ENCODE data around the gene CTTN.

The CTTN gene

DNA sequence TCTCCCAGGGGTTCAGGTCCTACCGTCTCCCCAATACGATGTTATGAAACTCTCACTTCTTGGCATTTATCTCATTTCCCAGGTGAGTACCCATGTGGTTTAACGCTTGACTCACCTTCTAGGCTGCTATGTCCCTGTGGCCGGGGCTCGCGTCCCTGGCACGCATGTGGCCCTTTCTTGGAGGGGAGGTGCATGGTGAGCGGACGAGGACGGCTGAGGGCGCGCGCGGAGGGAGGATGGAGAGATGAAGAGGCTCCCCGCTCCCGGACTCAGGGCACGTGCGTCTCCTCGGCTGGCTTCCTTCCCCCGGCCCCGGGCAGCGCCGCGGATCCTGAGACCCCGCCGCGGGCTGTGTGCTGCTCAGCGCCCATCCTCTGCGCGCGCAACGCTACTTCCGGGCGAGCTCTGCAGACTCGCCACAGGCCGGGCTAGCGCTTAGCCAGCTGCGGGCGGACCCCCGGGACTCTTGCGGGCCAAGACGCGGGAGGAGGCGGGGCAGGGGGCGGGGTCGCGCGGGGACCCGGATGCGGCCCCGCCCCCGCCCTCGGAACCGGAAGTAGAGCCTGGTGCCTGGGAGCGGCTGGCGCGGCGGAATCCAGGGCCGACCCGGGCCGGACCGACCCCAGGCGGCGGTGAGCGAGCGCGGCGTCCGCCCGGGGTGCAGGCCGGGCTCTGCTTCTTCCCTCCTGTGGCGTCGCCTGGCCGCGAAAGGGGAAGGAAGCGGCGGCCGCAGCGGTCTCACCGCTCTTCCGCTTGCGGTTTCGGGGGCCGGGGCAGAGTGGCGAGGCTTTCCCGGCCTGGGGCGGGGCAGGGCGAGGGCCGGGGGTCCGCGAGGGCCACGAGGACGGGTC is at the start of gene CTTN:
CTTN (plus strand) TSS at position 547 of the 851 bp plus-strand sequence. CDS start 8,769 bp downstream, outside the sequence.
- Mint-ChIP-seq H3K4me1 (peaks cover 49% of the 10 kb centered on the region), H3K4me3 (peak within 1 kb of the TSS; percentile 79 to 87), H3K27ac (peak within 1 kb of the TSS; percentile 78 to 89), H3K27me3 (peaks cover 85% of the 10 kb centered on the region), H3K9me3 (no peaks in the 10 kb centered on the region)
- DNase-seq (peak; percentile 65 to 77), ATAC-seq (peak; percentile 80)

DNA sequence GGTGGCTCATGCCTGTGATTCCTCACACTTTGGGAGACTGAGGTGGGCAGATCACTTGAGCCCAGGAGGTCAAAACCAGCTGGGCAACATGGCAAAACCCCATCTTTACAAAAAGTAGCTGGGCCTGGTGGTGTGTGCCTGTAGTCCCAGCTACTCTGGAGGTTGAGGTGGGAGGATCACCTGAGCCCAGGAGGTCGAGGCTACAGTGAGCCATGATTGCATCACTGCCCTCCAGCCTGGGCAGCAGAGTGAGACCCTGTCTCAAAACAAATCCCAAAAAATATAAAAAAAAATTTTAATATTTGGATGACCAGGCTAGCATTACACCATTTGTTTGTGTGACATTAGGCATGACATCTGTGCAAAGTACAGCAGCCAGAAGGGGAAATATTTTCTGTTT is 49.7 kb upstream of the CTTN start:
- H3K27ac Mint-ChIP-seq, result no peak overlapping the region
- no peaks in the 10 kb centered on the region for H3K27me3 Mint-ChIP-seq
- DNase-seq, result no peak
- H3K9me3 Mint-ChIP-seq, result no peaks in the 10 kb centered on the region
- H3K4me1 Mint-ChIP-seq, result no peaks in the 10 kb centered on the region
- H3K4me3 Mint-ChIP-seq, result no peak overlapping the region
- ATAC-seq, result no peak

DNA sequence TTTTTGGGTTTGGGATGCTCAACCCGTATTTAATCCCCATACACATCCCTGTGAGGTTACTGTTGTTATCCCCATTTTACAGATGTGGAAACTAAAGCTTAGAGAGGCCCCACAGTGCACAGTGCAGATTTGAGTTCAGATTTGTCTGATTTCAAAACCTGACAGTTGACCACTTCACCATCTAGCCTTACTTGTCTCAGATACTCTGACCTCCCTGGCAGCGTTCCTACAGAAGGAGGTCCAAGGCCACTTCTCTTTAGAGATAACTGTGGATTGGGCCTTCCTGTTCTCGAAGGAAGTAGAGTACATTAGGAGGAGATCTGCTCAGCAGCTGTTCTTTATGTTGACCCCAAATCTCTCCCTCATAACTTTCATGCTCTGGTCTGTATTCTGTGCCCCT is 46.7 kb upstream of the CTTN start:
- no peaks in the 10 kb centered on the region for H3K4me1 Mint-ChIP-seq
- DNase-seq (no peak), ATAC-seq (no peak)
- no peak overlapping the region for H3K27ac Mint-ChIP-seq
- no peaks in the 10 kb centered on the region for H3K27me3 Mint-ChIP-seq
- H3K9me3 Mint-ChIP-seq, result no peaks in the 10 kb centered on the region
- H3K4me3 Mint-ChIP-seq, result no peak overlapping the region

DNA sequence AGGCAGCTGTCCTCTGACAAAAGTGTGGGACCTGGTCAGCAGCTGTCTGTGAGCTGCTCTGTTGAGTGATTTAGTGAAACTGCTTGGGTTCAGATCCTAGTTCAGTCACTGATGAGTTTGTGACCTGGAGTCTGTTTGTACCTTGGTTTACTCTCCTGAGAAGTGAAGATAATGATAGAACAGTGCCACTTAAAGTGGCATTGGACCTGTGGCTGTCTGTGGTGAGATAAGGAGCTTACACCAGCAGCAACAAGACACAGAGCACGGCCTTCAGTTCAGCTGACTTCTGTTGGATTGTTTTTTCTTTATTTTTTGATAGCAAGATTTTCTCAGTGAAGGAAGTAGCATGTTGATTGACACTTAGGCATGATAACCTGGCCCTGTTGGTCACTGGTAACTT is 46.2 kb upstream of the CTTN start:
- H3K4me1 Mint-ChIP-seq, result no peaks in the 10 kb centered on the region
- H3K9me3 Mint-ChIP-seq, result no peaks in the 10 kb centered on the region
- ATAC-seq (no peak), DNase-seq (no peak)
- H3K27ac Mint-ChIP-seq, result no peak overlapping the region
- H3K4me3 Mint-ChIP-seq, result no peak overlapping the region
- H3K27me3 Mint-ChIP-seq, result no peaks in the 10 kb centered on the region

DNA sequence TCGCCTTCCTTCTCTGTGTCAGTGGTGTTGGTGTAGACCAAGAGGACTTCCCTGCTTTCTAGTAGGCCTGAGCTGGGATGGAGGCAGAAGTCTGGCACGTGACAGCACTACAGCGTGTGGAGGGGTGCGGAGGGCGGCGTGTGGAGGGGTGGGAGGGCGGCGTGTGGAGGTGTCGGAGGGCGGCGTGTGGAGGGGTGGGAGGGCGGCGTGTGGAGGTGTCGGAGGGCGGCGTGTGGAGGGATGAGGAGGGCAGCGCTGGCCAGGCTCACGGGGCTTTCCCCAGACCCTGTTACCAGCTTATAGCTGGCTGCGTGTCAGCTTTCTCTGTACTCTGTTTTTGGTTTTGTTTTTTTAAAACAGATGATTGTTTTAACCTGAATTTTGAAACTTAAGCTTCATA is 45.7 kb upstream of the CTTN start:
- ATAC-seq (no peak), DNase-seq (no peak)
- Mint-ChIP-seq H3K9me3 (no peaks in the 10 kb centered on the region), H3K27me3 (no peaks in the 10 kb centered on the region), H3K4me1 (no peaks in the 10 kb centered on the region), H3K4me3 (no peak overlapping the region), H3K27ac (no peak overlapping the region)

DNA sequence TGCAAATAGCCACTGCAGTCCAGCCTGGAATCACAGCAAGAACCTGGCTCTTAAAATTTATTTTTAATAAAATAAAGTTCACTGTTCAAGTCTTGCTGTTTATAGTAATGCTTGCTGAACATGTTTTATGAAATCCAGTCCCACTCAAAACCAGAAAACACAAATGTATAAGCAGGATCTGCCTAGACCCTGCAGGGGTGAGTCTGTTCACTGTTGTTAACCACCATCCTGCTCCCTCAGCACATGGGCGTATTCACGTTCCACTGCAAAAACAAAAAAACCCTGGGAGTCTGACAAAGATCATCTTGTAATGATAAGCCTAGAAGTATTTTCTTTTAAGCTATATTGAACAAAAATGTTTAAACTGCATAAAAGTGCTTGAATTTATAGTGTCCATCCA is 45.0 kb upstream of the CTTN start:
- DNase-seq, result no peak
- Mint-ChIP-seq H3K27ac (no peak overlapping the region), H3K4me1 (no peaks in the 10 kb centered on the region), H3K4me3 (no peak overlapping the region), H3K9me3 (no peaks in the 10 kb centered on the region), H3K27me3 (no peaks in the 10 kb centered on the region)
- no peak for ATAC-seq

DNA sequence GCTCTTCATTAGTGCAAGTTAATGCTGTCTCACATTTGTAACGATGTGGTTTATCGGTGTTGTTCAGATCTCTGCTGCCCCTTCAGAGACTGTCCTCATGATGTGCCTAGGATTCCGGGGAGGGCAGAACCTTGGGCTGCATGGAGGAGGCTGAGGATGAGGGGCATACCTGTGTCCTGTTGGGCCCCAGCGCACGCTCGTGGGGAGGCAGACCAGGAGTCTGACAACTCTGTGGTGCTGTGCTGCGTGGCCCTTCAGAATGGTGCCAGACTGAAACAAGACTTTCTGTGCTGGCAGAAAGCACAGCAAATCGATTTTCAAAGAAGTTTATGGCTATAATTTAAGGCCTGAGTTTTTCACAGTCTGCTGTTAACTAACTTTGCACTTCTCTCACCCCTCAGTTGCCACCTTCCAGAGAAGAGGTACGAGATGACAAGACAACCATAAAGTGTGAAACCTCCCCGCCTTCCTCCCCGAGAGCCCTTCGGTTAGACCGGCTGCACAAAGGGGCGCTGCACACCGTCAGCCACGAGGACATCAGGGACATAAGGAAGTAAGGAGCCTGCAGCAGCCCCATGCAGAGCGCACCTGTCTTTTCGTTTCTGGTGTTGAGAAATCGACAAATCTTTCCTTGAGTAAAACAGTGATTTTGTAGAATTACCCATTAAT is 44.3 kb upstream of the CTTN start:
- ATAC-seq, result no peak
- Mint-ChIP-seq H3K27ac (peak overlapping the region in 1 of 2 donors; percentile 76), H3K4me1 (no peaks in the 10 kb centered on the region), H3K27me3 (no peaks in the 10 kb centered on the region), H3K9me3 (no peaks in the 10 kb centered on the region), H3K4me3 (no peak overlapping the region)
- no peak for DNase-seq

DNA sequence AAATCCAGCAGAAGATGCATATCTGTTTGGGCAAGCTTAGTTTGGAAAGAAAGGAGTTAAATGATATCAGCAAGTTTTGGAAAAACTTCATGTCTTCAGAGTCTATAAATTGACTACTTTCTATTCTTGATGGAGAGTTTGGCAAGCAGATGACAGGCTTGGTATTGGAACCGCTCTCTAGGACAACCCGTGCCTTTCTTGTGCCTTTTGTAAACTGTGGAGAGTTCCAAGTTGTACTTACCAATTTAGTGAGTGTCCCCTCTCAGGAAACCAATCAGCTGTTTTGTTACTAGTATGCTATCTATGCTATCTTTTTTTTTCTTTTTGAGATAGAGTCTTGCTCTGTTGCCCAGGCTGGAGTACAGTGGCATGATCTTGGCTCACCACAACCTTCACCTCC is 43.7 kb upstream of the CTTN start:
- ATAC-seq, result no peak
- Mint-ChIP-seq H3K4me1 (no peaks in the 10 kb centered on the region), H3K27me3 (no peaks in the 10 kb centered on the region), H3K4me3 (no peak overlapping the region), H3K27ac (no peak overlapping the region), H3K9me3 (no peaks in the 10 kb centered on the region)
- DNase-seq, result no peak

DNA sequence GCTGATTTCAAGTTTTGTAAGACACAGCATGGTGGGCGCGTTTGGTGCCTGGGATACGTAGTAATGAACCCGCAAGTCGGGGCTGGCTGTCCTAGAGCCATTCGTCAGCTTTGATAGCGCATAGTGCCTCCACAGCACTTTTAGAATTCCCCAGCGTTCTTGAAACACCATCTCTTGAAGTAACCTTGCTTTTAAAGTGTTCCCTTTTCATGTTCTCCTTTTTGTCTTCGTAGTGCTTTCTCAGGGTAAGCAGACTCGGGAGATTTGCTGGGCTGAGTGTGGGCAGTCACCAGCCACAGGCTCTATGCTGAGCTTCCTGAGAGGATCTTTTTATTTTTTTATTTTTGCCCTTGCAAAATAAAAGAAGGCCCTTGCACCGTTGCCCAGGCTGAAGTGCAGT is 39.6 kb upstream of the CTTN start:
- H3K27me3 Mint-ChIP-seq, result no peaks in the 10 kb centered on the region
- H3K4me3 Mint-ChIP-seq, result no peak overlapping the region
- peaks cover 7% of the 10 kb centered on the region for H3K4me1 Mint-ChIP-seq
- H3K9me3 Mint-ChIP-seq, result no peaks in the 10 kb centered on the region
- no peak overlapping the region for H3K27ac Mint-ChIP-seq
- DNase-seq (no peak), ATAC-seq (no peak)

DNA sequence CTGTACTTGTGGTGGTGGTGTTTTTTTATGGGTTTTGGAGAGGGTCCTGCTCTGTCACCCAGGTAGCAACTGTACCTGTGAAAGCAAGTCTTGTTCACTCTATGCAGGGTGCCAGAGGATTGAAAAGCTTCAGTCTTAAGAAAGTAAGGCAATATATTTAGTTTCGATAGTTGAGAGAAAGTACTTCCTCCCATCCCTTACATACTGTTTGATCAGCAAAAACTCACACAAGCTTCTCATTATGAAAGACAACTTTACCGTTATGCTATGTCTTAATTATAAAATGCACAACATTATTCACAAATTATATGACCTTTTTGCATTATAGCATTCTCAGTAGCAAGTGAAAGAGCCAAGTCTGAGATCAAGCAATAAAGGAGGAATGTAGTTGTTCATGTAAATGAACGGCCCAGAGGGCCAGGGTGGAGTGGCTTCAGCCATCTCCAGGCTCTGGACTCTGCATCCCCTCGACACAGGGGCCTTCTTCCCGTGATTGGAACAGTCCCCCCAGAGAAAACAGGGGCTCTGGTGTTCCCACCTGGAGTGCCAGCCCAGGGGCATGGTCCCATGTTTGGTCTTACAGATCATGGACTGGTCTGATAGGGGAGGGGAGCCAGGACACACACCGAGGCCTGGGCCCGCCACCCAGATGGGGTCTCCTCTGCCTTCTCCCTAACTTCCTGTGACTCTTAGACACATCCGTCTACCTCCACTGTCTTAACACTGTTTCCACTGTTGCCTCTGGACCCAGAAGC is 38.7 kb upstream of the CTTN start:
- H3K4me3 Mint-ChIP-seq, result no peak overlapping the region
- DNase-seq, result no peak
- H3K9me3 Mint-ChIP-seq, result no peaks in the 10 kb centered on the region
- no peak overlapping the region for H3K27ac Mint-ChIP-seq
- peaks cover 15% of the 10 kb centered on the region for H3K4me1 Mint-ChIP-seq
- ATAC-seq, result no peak
- H3K27me3 Mint-ChIP-seq, result no peaks in the 10 kb centered on the region

DNA sequence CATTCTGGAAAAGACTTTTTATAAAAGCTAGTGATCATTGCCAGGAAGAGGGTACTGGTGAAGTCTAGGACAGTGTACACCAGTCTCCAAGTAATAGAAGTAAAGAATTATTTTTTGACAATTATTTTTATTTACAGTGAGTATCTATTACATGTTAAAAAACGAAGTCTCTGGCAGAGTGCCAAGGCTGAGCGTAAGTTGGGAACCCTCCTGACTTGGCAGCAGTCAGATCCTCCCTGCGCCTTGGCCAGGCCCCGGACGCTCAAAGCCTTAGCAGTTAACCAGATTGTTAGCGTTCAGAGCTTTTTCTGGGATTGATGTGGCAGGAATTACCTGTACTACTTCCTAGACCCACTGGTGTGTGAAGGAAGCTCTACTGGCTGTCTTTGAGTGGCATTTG is 38.1 kb upstream of the CTTN start:
- Mint-ChIP-seq H3K27me3 (no peaks in the 10 kb centered on the region), H3K27ac (no peak overlapping the region), H3K9me3 (no peaks in the 10 kb centered on the region), H3K4me3 (no peak overlapping the region), H3K4me1 (peaks cover 21% of the 10 kb centered on the region)
- DNase-seq (no peak), ATAC-seq (no peak)

DNA sequence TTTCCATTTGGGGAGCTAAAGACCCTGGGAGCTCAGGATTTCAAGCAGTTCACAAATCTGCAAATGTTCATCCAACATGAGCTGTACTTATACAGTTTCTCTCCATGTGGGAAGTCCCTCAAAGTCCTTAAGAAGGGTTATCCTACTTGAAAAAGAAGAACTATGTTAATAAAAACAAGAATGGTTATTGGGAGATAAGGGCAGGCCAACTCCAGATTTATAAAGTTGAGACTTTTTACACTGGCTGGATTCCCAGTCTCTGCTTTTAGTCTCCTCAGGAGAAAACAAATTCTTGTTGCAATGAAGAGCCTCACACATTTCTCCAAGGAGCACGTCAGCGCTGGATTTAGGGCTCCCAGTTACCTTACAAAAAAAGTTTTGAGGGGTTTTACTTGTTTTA is 34.2 kb upstream of the CTTN start:
- DNase-seq, result no peak
- Mint-ChIP-seq H3K9me3 (no peaks in the 10 kb centered on the region), H3K4me3 (peak overlapping the region in 1 of 2 donors; percentile 72), H3K4me1 (peaks cover 40% of the 10 kb centered on the region), H3K27ac (peak overlapping the region in 1 of 2 donors; percentile 46), H3K27me3 (no peaks in the 10 kb centered on the region)
- ATAC-seq, result no peak

DNA sequence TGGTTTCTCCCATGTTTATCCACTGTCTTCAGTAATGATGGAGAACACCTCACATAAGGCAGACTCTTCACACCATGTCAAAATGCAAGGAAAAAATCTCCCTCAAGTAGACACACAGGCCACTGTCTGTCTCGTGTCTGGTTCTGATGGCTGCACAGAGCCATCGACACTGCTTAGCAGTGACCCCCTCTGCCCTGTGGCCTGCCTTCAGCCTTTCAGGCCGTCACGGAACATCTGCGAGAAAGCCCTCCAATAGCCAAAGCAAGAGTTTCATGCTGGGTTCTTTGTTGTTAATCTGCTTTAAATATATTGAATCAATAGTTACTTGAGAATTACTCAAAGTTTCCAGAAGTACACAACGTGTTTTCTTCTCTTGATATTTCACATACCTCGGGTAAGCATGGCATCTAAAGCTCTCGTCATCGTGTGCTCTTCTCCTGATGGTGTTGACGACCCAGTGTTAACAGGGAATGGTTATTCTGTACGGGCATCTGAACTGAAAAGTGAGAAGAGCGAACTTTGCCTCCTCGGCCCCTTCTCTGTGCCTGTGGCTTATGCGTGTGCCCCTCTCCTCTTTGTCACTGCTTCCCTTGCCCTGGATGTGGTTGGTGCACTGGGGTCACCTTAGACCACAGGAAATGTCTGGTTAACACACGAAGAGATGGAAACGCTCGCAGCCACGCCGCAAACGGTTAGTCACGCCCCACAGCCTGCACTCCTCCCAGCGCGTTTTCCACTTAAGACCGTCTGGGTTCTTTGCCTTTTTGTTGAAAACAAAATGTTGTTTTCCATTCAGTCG is 33.4 kb upstream of the CTTN start:
- peak; percentile 97 for ATAC-seq
- no peaks in the 10 kb centered on the region for H3K9me3 Mint-ChIP-seq

DNA sequence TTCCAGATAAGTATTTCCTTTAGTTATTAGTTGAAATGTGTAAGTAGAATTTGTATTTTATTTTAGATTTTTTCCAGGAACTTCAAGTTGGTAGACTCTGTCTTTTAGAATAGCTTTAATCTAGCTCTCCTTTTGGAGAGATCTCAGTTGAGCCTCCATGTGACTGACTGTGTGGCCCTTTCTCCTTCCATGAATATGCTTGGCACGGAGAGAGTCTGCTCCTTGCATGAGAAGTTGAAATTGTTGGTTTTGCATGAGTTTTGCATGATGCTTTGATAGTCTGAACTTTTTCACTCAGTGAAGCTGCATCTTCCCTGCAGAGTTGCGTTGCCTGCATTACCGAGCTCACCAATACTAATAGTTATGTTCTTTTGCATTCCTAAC is 32.8 kb upstream of the CTTN start:
- Mint-ChIP-seq H3K27ac (peak overlapping the region; percentile 88 to 92), H3K27me3 (no peaks in the 10 kb centered on the region), H3K4me3 (peak overlapping the region; percentile 72 to 81), H3K9me3 (no peaks in the 10 kb centered on the region), H3K4me1 (peaks cover 40% of the 10 kb centered on the region)
- DNase-seq (no peak), ATAC-seq (peak; percentile 2)

More for the DNA sequence above, 33.4 kb upstream of the CTTN start:
- no peaks in the 10 kb centered on the region for H3K27me3 Mint-ChIP-seq
- H3K4me1 Mint-ChIP-seq, result peaks cover 40% of the 10 kb centered on the region
- peak; percentile 70 to 83 for DNase-seq
- peak overlapping the region; percentile 88 to 92 for H3K27ac Mint-ChIP-seq
- peak overlapping the region; percentile 72 to 81 for H3K4me3 Mint-ChIP-seq

DNA sequence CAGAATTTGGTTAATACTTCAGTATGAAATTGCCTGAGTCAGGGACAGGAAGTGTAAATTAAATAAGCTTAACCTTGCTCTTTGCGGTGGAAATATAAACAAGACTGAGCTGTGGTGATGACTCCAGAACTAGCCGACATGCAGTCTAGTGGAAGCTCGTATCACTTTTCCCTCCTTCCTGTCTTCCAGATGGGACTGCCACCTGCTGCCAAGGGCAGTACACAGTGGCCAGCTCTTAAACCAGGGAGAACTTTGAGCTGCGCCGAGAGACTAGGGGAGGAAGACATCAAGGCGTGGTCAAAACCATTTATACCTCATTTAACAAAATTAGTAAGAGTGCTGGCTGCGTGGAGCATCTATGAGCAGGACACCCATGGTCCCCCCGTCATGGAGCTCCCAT is 31.3 kb upstream of the CTTN start:
- Mint-ChIP-seq H3K27ac (no peak overlapping the region), H3K27me3 (no peaks in the 10 kb centered on the region), H3K4me1 (peaks cover 40% of the 10 kb centered on the region), H3K9me3 (peaks cover 6 to 9% of the 10 kb centered on the region in 2 donors), H3K4me3 (no peak overlapping the region)
- DNase-seq (no peak), ATAC-seq (no peak)
